ENCODE results near the gene PSEN2.

PSEN2 gene

DNA sequence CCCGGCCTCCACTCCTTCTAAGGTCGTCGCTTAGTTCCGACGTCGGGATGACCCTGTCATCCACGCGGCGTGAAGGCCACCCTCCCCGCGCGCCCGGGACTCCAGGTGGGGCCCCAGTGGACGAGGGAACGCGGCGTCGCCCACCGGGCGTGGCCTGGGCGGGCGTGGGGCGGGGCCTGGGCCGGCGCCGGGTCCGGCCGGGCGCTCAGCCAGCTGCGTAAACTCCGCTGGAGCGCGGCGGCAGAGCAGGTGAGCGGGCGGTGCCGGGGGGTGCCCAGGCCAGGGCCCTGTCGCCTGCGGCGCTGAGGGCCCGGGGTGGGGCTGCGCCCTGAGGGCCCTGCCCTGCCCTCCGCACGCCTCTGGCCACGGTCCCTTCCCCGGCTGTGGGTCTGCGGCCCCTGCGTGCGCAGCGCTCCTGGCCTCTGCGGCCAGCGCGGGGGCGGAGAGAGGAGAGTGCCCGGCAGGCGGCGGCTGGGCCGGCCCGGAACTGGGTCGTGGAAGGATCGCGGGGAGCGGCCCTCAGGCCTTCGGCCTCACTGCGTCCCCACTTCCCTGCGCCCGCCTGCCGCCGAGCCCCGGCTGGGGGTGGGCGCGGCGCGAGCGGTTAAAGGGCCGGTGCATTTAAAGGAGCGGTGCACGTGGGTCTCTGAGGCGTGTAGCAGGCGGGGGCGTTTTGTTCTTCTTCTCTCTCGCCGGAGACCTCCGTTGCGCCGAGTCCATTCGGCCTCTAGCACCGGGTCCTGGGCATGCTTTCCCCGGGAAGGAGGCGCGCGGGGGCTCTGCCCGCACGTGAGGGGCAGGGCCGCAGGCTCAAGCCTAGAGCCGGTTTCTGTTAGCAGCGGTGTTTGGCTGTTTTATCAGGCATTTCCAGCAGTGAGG, at the start of gene PSEN2:
Gene PSEN2, plus strand, starts transcription at position 216 of the 879 bp plus-strand sequence. CDS start 11,292 bp downstream, outside the sequence.
- Histone ChIP-seq H3K27ac (ENCODE audit: low read length) (no peak within 1 kb of the TSS), H3K4me2 (ENCODE audit: low read length) (peak within 1 kb of the TSS; percentile 79), H2AFZ (ENCODE audit: low read depth, low read length) (peak within 1 kb of the TSS; percentile 82)

DNA sequence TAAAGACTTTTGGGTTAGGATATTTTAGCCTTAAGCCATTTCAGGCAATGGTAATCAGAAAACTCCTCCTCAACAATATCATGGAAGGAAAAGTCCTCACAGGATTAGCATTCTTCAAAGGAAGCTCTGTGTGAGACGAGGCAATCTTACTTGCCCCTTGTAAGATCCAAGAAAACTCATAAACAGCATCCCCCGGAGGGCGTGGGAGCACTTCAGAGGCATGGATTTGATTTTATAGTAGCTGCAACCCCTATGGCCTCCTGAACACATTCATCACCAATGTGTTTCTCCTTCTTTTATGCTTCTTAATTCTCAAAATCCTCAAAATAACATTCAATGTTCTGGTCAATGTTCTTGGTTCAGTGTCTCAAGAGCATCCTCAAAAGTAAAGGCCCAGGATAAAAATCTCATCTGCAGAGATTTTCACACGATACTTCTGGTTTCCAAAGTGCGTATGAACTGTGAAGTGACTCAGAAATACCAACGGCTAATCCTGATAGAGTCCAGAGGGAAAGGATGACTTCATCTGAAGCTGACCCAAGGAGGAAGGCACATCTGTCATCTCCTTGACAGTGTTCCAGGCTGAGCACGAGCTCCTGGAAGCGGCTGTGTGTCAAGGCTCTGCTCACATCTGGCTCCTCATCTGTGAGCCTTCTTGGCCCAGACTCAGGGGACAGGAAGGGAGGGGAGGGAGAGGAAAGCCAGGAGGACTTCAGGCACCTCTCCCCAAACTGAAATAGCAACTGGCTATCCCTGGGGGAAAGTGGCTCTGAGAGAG, 49.3 kb upstream of the PSEN2 start:
- Histone ChIP-seq H3K36me3 (replicated peaks; ENCODE audit: low read depth, low read length) (no peaks in the 10 kb centered on the region), H3K4me1 (ENCODE audit: low read length) (no peaks in the 10 kb centered on the region), H3K9me3 (ENCODE audit: insufficient read depth, low read length) (no peaks in the 10 kb centered on the region), H3K9ac (ENCODE audit: low read length) (no peak overlapping the region), H3K27ac (ENCODE audit: low read length) (no peak overlapping the region), H2AFZ (ENCODE audit: low read depth, low read length) (no peak overlapping the region), H3K4me3 (ENCODE audit: low read length) (no peak overlapping the region), H4K20me1 (ENCODE audit: insufficient read depth, low read length) (no peaks in the 10 kb centered on the region), H3K27me3 (ENCODE audit: low read depth, low read length) (0 out of 2 replicates have a peak, but pooled peaks cover 14% of the 10 kb centered on the region), H3K4me2 (ENCODE audit: low read length) (no peak overlapping the region), H3K79me2 (ENCODE audit: low read length) (no peaks in the 10 kb centered on the region)
- TF ChIP-seq, protein P1, sequence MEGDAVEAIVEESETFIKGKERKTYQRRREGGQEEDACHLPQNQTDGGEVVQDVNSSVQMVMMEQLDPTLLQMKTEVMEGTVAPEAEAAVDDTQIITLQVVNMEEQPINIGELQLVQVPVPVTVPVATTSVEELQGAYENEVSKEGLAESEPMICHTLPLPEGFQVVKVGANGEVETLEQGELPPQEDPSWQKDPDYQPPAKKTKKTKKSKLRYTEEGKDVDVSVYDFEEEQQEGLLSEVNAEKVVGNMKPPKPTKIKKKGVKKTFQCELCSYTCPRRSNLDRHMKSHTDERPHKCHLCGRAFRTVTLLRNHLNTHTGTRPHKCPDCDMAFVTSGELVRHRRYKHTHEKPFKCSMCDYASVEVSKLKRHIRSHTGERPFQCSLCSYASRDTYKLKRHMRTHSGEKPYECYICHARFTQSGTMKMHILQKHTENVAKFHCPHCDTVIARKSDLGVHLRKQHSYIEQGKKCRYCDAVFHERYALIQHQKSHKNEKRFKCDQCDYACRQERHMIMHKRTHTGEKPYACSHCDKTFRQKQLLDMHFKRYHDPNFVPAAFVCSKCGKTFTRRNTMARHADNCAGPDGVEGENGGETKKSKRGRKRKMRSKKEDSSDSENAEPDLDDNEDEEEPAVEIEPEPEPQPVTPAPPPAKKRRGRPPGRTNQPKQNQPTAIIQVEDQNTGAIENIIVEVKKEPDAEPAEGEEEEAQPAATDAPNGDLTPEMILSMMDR (IDR thresholded peaks at IDR 0.05; ENCODE audit: low read depth, low read length), result no peak
- TF ChIP-seq EZH2phosphoT487 (IDR thresholded peaks at IDR 0.05; ENCODE audit: low read depth), result no peak

More for the DNA sequence above, at the start of gene PSEN2:
- Histone ChIP-seq H3K9ac (ENCODE audit: low read length) (peak within 1 kb of the TSS; percentile 71), H3K79me2 (ENCODE audit: low read length) (no peaks in the 10 kb centered on the region), H3K9me3 (ENCODE audit: insufficient read depth, low read length) (no peaks in the 10 kb centered on the region), H3K4me3 (ENCODE audit: low read length) (peak within 1 kb of the TSS; percentile 87), H4K20me1 (ENCODE audit: insufficient read depth, low read length) (no peaks in the 10 kb centered on the region), H3K36me3 (replicated peaks; ENCODE audit: low read depth, low read length) (no peaks in the 10 kb centered on the region), H3K4me1 (ENCODE audit: low read length) (peaks cover 10% of the 10 kb centered on the region), H3K27me3 (ENCODE audit: low read depth, low read length) (peaks cover 7% of the 10 kb centered on the region)
- TF ChIP-seq EZH2phosphoT487 (IDR thresholded peaks at IDR 0.05; ENCODE audit: low read depth), result no peak
- TF ChIP-seq, protein P1 (IDR thresholded peaks at IDR 0.05; ENCODE audit: low read depth, low read length), result no peak

GRCh38 chr1:226821719-226822085, 48.7 kb upstream of the PSEN2 start:
- Histone ChIP-seq H3K9ac (ENCODE audit: low read length) (no peak overlapping the region), H4K20me1 (ENCODE audit: insufficient read depth, low read length) (no peaks in the 10 kb centered on the region), H3K36me3 (replicated peaks; ENCODE audit: low read depth, low read length) (no peaks in the 10 kb centered on the region), H3K4me3 (ENCODE audit: low read length) (no peak overlapping the region), H2AFZ (ENCODE audit: low read depth, low read length) (no peak overlapping the region), H3K27ac (ENCODE audit: low read length) (no peak overlapping the region), H3K4me1 (ENCODE audit: low read length) (no peaks in the 10 kb centered on the region), H3K4me2 (ENCODE audit: low read length) (no peak overlapping the region), H3K79me2 (ENCODE audit: low read length) (no peaks in the 10 kb centered on the region), H3K27me3 (ENCODE audit: low read depth, low read length) (0 out of 2 replicates have a peak, but pooled peaks cover 8% of the 10 kb centered on the region), H3K9me3 (ENCODE audit: insufficient read depth, low read length) (no peaks in the 10 kb centered on the region)
- TF ChIP-seq EZH2phosphoT487 (IDR thresholded peaks at IDR 0.05; ENCODE audit: low read depth), result no peak
- TF ChIP-seq, protein P1 (IDR thresholded peaks at IDR 0.05; ENCODE audit: low read depth, low read length), result no peak

DNA sequence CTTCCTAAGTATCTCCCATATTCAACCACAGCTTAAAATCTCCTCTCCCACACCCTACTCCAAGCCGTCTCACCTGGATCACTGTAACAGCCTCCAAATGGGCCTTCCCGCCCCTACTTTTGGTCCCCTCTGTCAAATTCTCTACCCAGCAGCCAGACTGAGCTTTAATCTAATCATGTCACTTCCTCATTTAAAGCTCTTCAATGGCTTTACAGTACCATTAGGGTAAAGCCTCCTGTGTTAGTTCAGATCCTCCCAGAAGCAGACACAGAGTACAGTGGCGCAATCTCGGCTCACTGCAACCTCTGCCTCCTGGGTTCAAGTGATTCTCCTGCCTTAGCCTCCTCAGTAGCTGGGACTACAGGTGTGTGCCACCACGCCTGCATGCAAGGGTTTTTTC, 46.8 kb upstream of the PSEN2 start:
- no peaks in the 10 kb centered on the region for H3K79me2 ChIP-seq (ENCODE audit: low read length)
- H3K36me3 ChIP-seq (replicated peaks; ENCODE audit: low read depth, low read length), result no peaks in the 10 kb centered on the region
- H3K27me3 ChIP-seq (ENCODE audit: low read depth, low read length), result 0 out of 2 replicates have a peak, but pooled peaks cover 7% of the 10 kb centered on the region
- H3K9me3 ChIP-seq (ENCODE audit: insufficient read depth, low read length), result no peaks in the 10 kb centered on the region
- H3K4me3 ChIP-seq (ENCODE audit: low read length), result no peak overlapping the region
- no peak overlapping the region for H3K27ac ChIP-seq (ENCODE audit: low read length)
- H4K20me1 ChIP-seq (ENCODE audit: insufficient read depth, low read length), result no peaks in the 10 kb centered on the region
- TF ChIP-seq EZH2phosphoT487 (IDR thresholded peaks at IDR 0.05; ENCODE audit: low read depth), result no peak
- TF ChIP-seq, protein P1 (IDR thresholded peaks at IDR 0.05; ENCODE audit: low read depth, low read length), result no peak
- peaks cover 6% of the 10 kb centered on the region for H3K4me1 ChIP-seq (ENCODE audit: low read length)
- no peak overlapping the region for H3K9ac ChIP-seq (ENCODE audit: low read length)
- no peak overlapping the region for H3K4me2 ChIP-seq (ENCODE audit: low read length)
- H2AFZ ChIP-seq (ENCODE audit: low read depth, low read length), result no peak overlapping the region
